PFSK-1 (cell line): ENCODE data around the gene CUEDC2.

Source experiments
- FOXP2 ChIP-seq: optimal IDR thresholded peaks from 2 replicates; pipeline ENCODE3; 2011; ENCODE audit warnings: borderline replicate concordance, control low read depth, inconsistent platforms; ENCODE audit not compliant: insufficient read depth; ENCODE audit errors: extremely low read length, extremely low read depth
- POLR2AphosphoS5 ChIP-seq: IDR thresholded peaks from 2 replicates; pipeline ENCODE4 v1.6.1; 2012; ENCODE audit warnings: low read depth, mild to moderate bottlenecking, control low read depth, low read length, moderate library complexity
- REST ChIP-seq, 2 experiments: IDR thresholded peaks; 2 replicates each; pipeline versions ENCODE4 v1.6.1 to v1.8.0; 2011 to 2012; ENCODE audit warnings: low read depth in 2 of 2, low read length in 2 of 2, control low read depth in 1 of 2, inconsistent platforms in 1 of 2, mild to moderate bottlenecking in 1 of 2, moderate library complexity in 1 of 2; ENCODE audit not compliant: insufficient read depth in 1 of 2
- SIN3A ChIP-seq: IDR thresholded peaks from 2 replicates; pipeline ENCODE4 v1.6.1; 2012; ENCODE audit warnings: mild to moderate bottlenecking, low read length, moderate library complexity, borderline replicate concordance; ENCODE audit not compliant: insufficient read depth
- TAF1 ChIP-seq: IDR thresholded peaks from 2 replicates; pipeline ENCODE4 v1.6.1; 2012; ENCODE audit warnings: low read length, control low read depth, borderline replicate concordance; ENCODE audit not compliant: insufficient read depth

Gene CUEDC2

GRCh38 chr10:102408131-102408727 lies 24.1 kb downstream of the CUEDC2 start:
- TF ChIP-seq TAF1 (no peak), FOXP2 (no peak), SIN3A (no peak)

GRCh38 chr10:102407425-102408130 lies 24.8 kb downstream of the CUEDC2 start:
- TF ChIP-seq FOXP2 (no peak), POLR2AphosphoS5 (no peak), REST (IDR thresholded peaks at IDR 0.05; ENCODE audit: insufficient read depth in 1 of 2, low read depth in 2 of 2, low read length in 2 of 2) (no peak), TAF1 (no peak), SIN3A (no peak)

GRCh38 chr10:102406815-102407214 lies 25.6 kb downstream of the CUEDC2 start:
- TF ChIP-seq REST (IDR thresholded peaks at IDR 0.05; ENCODE audit: insufficient read depth in 1 of 2, low read depth in 2 of 2, low read length in 2 of 2) (no peak), FOXP2 (no peak), POLR2AphosphoS5 (no peak), SIN3A (no peak), TAF1 (no peak)

GRCh38 chr10:102405632-102406031 lies 26.7 kb downstream of the CUEDC2 start:
- TF ChIP-seq SIN3A (no peak), POLR2AphosphoS5 (no peak), REST (IDR thresholded peaks at IDR 0.05; ENCODE audit: insufficient read depth in 1 of 2, low read depth in 2 of 2, low read length in 2 of 2) (no peak), FOXP2 (no peak), TAF1 (no peak)

GRCh38 chr10:102405108-102405571 lies 27.2 kb downstream of the CUEDC2 start:
- TF ChIP-seq FOXP2, result no peak
- no peak for TF ChIP-seq SIN3A
- no peak for TF ChIP-seq TAF1
- no peak for TF ChIP-seq REST (IDR thresholded peaks at IDR 0.05; ENCODE audit: insufficient read depth in 1 of 2, low read depth in 2 of 2, low read length in 2 of 2)
- no peak for TF ChIP-seq POLR2AphosphoS5
